ENCODE results near the gene PPIF. TPM values are rescaled to one million over a fixed set of nuclear protein-coding genes. Genes with fewer than 3 reads are reported as not detected.

Gene PPIF
- total and polyA plus RNA-seq, 4 donors = 22.2 to 84.3 (median 60.0) TPM

DNA sequence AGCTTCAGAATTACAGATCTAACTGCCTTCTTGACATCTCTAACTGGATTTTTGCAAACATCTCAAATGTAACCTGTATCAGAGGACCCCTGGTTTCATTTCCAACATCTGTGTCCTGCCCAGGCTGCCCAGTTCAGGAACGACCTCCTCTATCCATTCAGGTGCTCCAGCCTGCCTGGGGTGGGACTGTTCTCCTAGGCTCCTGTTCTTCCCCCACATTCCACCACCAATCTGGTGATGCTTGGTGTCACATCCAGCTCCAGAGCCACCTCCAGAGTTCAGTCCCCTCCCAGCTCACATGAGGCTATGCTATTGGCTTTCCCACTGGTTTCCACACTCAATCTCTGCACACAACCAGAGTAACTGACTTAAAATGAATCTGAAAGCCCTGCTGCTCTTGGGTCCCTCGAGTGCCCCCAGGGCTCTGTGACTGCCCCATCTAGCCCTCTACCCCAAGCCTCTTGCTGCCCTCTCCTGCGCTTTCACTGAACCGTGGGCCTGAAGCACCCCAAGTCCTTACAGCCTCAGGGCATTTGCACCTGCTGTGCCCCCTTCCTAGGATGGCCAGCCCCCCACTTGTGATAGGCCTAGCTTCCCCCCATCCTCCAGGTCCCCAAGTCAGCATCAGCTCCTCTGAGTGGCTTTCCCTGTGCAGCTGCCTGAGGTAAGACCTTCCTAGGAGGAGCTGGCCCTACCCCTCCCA, 46.1 kb downstream of the PPIF start:
- DNase-seq (ENCODE audit: low spot score) = no peak
- no peak for TF ChIP-seq SP1 (IDR thresholded peaks at IDR 0.05)
- TF ChIP-seq HNF4G (IDR thresholded peaks at IDR 0.05) = no peak
- TF ChIP-seq, protein P1, sequence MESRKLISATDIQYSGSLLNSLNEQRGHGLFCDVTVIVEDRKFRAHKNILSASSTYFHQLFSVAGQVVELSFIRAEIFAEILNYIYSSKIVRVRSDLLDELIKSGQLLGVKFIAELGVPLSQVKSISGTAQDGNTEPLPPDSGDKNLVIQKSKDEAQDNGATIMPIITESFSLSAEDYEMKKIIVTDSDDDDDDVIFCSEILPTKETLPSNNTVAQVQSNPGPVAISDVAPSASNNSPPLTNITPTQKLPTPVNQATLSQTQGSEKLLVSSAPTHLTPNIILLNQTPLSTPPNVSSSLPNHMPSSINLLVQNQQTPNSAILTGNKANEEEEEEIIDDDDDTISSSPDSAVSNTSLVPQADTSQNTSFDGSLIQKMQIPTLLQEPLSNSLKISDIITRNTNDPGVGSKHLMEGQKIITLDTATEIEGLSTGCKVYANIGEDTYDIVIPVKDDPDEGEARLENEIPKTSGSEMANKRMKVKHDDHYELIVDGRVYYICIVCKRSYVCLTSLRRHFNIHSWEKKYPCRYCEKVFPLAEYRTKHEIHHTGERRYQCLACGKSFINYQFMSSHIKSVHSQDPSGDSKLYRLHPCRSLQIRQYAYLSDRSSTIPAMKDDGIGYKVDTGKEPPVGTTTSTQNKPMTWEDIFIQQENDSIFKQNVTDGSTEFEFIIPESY (IDR thresholded peaks at IDR 0.05) = no peak
- no peak for TF ChIP-seq NR2F2 (IDR thresholded peaks at IDR 0.05)
- no peak for TF ChIP-seq EGR1 (IDR thresholded peaks at IDR 0.05; ENCODE audit: low read depth in 2 of 2)
- no peak for TF ChIP-seq FOXA1 (IDR thresholded peaks at IDR 0.05)
- TF ChIP-seq RXRA (IDR thresholded peaks at IDR 0.05) = no peak
- TF ChIP-seq, protein P2, sequence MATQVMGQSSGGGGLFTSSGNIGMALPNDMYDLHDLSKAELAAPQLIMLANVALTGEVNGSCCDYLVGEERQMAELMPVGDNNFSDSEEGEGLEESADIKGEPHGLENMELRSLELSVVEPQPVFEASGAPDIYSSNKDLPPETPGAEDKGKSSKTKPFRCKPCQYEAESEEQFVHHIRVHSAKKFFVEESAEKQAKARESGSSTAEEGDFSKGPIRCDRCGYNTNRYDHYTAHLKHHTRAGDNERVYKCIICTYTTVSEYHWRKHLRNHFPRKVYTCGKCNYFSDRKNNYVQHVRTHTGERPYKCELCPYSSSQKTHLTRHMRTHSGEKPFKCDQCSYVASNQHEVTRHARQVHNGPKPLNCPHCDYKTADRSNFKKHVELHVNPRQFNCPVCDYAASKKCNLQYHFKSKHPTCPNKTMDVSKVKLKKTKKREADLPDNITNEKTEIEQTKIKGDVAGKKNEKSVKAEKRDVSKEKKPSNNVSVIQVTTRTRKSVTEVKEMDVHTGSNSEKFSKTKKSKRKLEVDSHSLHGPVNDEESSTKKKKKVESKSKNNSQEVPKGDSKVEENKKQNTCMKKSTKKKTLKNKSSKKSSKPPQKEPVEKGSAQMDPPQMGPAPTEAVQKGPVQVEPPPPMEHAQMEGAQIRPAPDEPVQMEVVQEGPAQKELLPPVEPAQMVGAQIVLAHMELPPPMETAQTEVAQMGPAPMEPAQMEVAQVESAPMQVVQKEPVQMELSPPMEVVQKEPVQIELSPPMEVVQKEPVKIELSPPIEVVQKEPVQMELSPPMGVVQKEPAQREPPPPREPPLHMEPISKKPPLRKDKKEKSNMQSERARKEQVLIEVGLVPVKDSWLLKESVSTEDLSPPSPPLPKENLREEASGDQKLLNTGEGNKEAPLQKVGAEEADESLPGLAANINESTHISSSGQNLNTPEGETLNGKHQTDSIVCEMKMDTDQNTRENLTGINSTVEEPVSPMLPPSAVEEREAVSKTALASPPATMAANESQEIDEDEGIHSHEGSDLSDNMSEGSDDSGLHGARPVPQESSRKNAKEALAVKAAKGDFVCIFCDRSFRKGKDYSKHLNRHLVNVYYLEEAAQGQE (IDR thresholded peaks at IDR 0.05) = no peak
- TF ChIP-seq, protein P3, sequence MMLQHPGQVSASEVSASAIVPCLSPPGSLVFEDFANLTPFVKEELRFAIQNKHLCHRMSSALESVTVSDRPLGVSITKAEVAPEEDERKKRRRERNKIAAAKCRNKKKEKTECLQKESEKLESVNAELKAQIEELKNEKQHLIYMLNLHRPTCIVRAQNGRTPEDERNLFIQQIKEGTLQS (IDR thresholded peaks at IDR 0.05) = no peak
- no peak for TF ChIP-seq TAF1 (conservative IDR thresholded peaks at IDR 0.05)
- TF ChIP-seq, protein P4, sequence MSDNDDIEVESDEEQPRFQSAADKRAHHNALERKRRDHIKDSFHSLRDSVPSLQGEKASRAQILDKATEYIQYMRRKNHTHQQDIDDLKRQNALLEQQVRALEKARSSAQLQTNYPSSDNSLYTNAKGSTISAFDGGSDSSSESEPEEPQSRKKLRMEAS (IDR thresholded peaks at IDR 0.05) = no peak
- TF ChIP-seq, protein P5, sequence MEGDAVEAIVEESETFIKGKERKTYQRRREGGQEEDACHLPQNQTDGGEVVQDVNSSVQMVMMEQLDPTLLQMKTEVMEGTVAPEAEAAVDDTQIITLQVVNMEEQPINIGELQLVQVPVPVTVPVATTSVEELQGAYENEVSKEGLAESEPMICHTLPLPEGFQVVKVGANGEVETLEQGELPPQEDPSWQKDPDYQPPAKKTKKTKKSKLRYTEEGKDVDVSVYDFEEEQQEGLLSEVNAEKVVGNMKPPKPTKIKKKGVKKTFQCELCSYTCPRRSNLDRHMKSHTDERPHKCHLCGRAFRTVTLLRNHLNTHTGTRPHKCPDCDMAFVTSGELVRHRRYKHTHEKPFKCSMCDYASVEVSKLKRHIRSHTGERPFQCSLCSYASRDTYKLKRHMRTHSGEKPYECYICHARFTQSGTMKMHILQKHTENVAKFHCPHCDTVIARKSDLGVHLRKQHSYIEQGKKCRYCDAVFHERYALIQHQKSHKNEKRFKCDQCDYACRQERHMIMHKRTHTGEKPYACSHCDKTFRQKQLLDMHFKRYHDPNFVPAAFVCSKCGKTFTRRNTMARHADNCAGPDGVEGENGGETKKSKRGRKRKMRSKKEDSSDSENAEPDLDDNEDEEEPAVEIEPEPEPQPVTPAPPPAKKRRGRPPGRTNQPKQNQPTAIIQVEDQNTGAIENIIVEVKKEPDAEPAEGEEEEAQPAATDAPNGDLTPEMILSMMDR (IDR thresholded peaks at IDR 0.05; ENCODE audit: low read depth, low read length, missing input control) = no peak
- no peak for TF ChIP-seq FOXA2 (IDR thresholded peaks at IDR 0.05)
- no peak for TF ChIP-seq RAD21 (IDR thresholded peaks at IDR 0.05)
- H3K36me3 ChIP-seq (ENCODE audit: control insufficient read depth in 4 of 4, insufficient read depth in 3 of 4, low read depth in 1 of 4, low read length in 3 of 4) = peaks cover 0 to 8% (median 4%) of the 10 kb centered on the region in 4 donors
- H3K4me1 ChIP-seq (ENCODE audit: control insufficient read depth in 4 of 4, insufficient read depth in 4 of 4, low read length in 3 of 4) = peaks cover 16 to 61% (median 38%) of the 10 kb centered on the region in 4 donors
- H3K4me3 ChIP-seq (ENCODE audit: low read depth in 1 of 3, low read length in 3 of 3) = no peak overlapping the region
- no peaks in the 10 kb centered on the region for H3K27me3 ChIP-seq (ENCODE audit: control insufficient read depth in 4 of 4, insufficient read depth in 4 of 4, low read length in 3 of 4)
- no peak overlapping the region for H3K9ac ChIP-seq (ENCODE audit: low read depth in 1 of 2, low read length in 2 of 2)
- 81% methylated on average over 4 of the region's 4 CpGs for WGBS
- H3K27ac ChIP-seq (ENCODE audit: low read depth in 1 of 2, low read length in 2 of 2) = no peak overlapping the region
- H3K9me3 ChIP-seq (ENCODE audit: control insufficient read depth in 4 of 4, low read length in 3 of 4) = no peaks in the 10 kb centered on the region
